IMR-90 (cell line): ENCODE results near the gene ERG. TPM values are rescaled to one million over a fixed set of nuclear protein-coding genes. Genes with fewer than 3 reads are reported as not detected.

Source experiments
- ATAC-seq: fragments of 200-7000 bp; cut with Tn5 transposase; 2 replicates; pipeline ENCODE4 v1.9.1; 2020; ENCODE audit warnings: low read depth, mild to moderate bottlenecking, moderate library complexity
- BruUV-seq: library from RNA; stranded (reverse); fragments of 400-500 nt; replicated peaks from 2 replicates; lab custom pipeline; 2021; lab: Mats Ljungman, UMichigan
- CTCF ChIA-PET: fragments of 300-600 bp; formaldehyde crosslinking; extraction: SDS; loops from one replicate; lab custom pipeline; 2021; ENCODE audit warnings: antibody characterized with exemption; lab: Yijun Ruan, JAX
- POLR2A ChIA-PET: fragments of 300-600 bp; sonication (Branson Sonifier 250); formaldehyde crosslinking; loops from one replicate; lab custom pipeline; 2022; ENCODE audit warnings: antibody characterized with exemption; ENCODE audit not compliant: unreplicated experiment; lab: Charles Lee
- DNase-seq: peaks from one replicate; pipeline ENCODE4 v3.0.0; 2013
- H2AFZ ChIP-seq: replicated peaks from 2 replicates; pipeline ENCODE3; 2013; ENCODE audit warnings: low read length, mild to moderate bottlenecking; ENCODE audit not compliant: poor library complexity
- H2AK5ac ChIP-seq: 2 replicates; pipeline ENCODE4 v1.6.1; 2013; ENCODE audit warnings: low read depth, low read length, inconsistent platforms
- H2AK9ac ChIP-seq: replicated peaks from 2 replicates; pipeline ENCODE3; 2013; ENCODE audit warnings: mild to moderate bottlenecking, low read depth, low read length, moderate library complexity; ENCODE audit not compliant: poor library complexity
- H2BK120ac ChIP-seq: 2 replicates; pipeline ENCODE4 v1.6.1; 2013; ENCODE audit warnings: low read depth, low read length, inconsistent platforms
- H2BK15ac ChIP-seq: 3 replicates; pipeline ENCODE4 v1.6.1; 2013; ENCODE audit warnings: low read depth, low read length, inconsistent platforms
- H2BK20ac ChIP-seq: 2 replicates; pipeline ENCODE4 v1.6.1; 2013; ENCODE audit warnings: low read depth, mild to moderate bottlenecking, inconsistent platforms, low read length, moderate library complexity
- H2BK5ac ChIP-seq: 2 replicates; pipeline ENCODE4 v1.6.1; 2013; ENCODE audit warnings: mild to moderate bottlenecking, low read depth, low read length, inconsistent platforms; ENCODE audit not compliant: poor library complexity, severe bottlenecking
- H3K14ac ChIP-seq: replicated peaks from 2 replicates; pipeline ENCODE4 v1.6.1; 2013; ENCODE audit warnings: low read depth, low read length, inconsistent platforms
- H3K18ac ChIP-seq: 2 replicates; pipeline ENCODE4 v1.6.1; 2013; ENCODE audit warnings: low read depth, low read length, control low read depth
- H3K23ac ChIP-seq: 2 replicates; pipeline ENCODE4 v1.6.1; 2013; ENCODE audit warnings: low read depth, low read length, inconsistent platforms
- H3K27ac ChIP-seq: 2 replicates; pipeline ENCODE4 v1.5.1; 2013; ENCODE audit warnings: mild to moderate bottlenecking, control low read depth, low read length; ENCODE audit not compliant: insufficient read depth
- H3K27me3 ChIP-seq: 2 replicates; pipeline ENCODE4 v1.6.1; 2013; ENCODE audit warnings: low read length; ENCODE audit not compliant: control insufficient read depth, insufficient read depth
- H3K36me3 ChIP-seq: 2 replicates; pipeline ENCODE4 v1.6.1; 2013; ENCODE audit warnings: low read length, mixed read lengths; ENCODE audit not compliant: control insufficient read depth, insufficient read depth
- H3K4ac ChIP-seq: 2 replicates; pipeline ENCODE4 v1.6.1; 2013; ENCODE audit warnings: low read depth, low read length, inconsistent platforms
- H3K4me1 ChIP-seq: 2 replicates; pipeline ENCODE4 v1.6.1; 2013; ENCODE audit warnings: low read length, mixed read lengths; ENCODE audit not compliant: control insufficient read depth, insufficient read depth
- H3K4me2 ChIP-seq: 2 replicates; pipeline ENCODE4 v1.6.1; 2013; ENCODE audit warnings: low read depth, mild to moderate bottlenecking, control low read depth, low read length, moderate library complexity
- H3K4me3 ChIP-seq: 2 replicates; pipeline ENCODE4 v1.5.1; 2013; ENCODE audit warnings: low read depth, mild to moderate bottlenecking, control low read depth, low read length, moderate library complexity; ENCODE audit not compliant: insufficient read depth
- H3K56ac ChIP-seq: 2 replicates; pipeline ENCODE4 v1.6.1; 2013; ENCODE audit warnings: low read length, inconsistent platforms; ENCODE audit not compliant: insufficient read depth; ENCODE audit errors: extremely low read depth
- H3K79me1 ChIP-seq, 2 experiments: 2 replicates each; pipeline ENCODE4 v1.6.1; 2013; ENCODE audit warnings: low read length in 2 of 2, inconsistent platforms in 1 of 2, low read depth in 1 of 2
- H3K9ac ChIP-seq: 2 replicates; pipeline ENCODE4 v1.6.1; 2013; ENCODE audit warnings: low read depth, low read length, control low read depth
- H3K9me1 ChIP-seq: 2 replicates; pipeline ENCODE4 v1.6.1; 2013; ENCODE audit warnings: low read length, inconsistent platforms; ENCODE audit not compliant: insufficient read depth
- H3K9me3 ChIP-seq: 2 replicates; pipeline ENCODE4 v1.6.1; 2013; ENCODE audit warnings: low read length; ENCODE audit not compliant: control insufficient read depth, insufficient read depth
- H4K20me1 ChIP-seq: 2 replicates; pipeline ENCODE4 v1.6.1; 2013; ENCODE audit warnings: low read length, inconsistent platforms; ENCODE audit not compliant: insufficient read depth
- H4K5ac ChIP-seq: 2 replicates; pipeline ENCODE4 v1.6.1; 2013; ENCODE audit warnings: mild to moderate bottlenecking, low read depth, low read length, control low read depth
- H4K8ac ChIP-seq, 2 experiments: 2 replicates each; pipeline ENCODE4 v1.6.1; 2013; ENCODE audit warnings: low read depth in 2 of 2, low read length in 2 of 2, control low read depth in 1 of 2, inconsistent platforms in 1 of 2
- H4K91ac ChIP-seq: 2 replicates; pipeline ENCODE4 v1.6.1; 2013; ENCODE audit warnings: low read depth, low read length, inconsistent platforms; ENCODE audit not compliant: insufficient read depth
- BHLHE40 ChIP-seq: fragments of 150-350 bp; IDR thresholded peaks from 2 replicates; pipeline ENCODE4 v1.6.1; 2016; ENCODE audit warnings: mild to moderate bottlenecking, low read depth, low read length
- CHD1 ChIP-seq: IDR thresholded peaks from 2 replicates; pipeline ENCODE4 v1.6.1; 2012; ENCODE audit warnings: low read depth, low read length, improper control_type of control experiment
- MAFK ChIP-seq: IDR thresholded peaks from 2 replicates; pipeline ENCODE4 v1.6.1; 2012; ENCODE audit warnings: low read depth, low read length, improper control_type of control experiment
- MXI1 ChIP-seq: IDR thresholded peaks from 2 replicates; pipeline ENCODE4 v1.6.1; 2012; ENCODE audit warnings: low read depth, mild to moderate bottlenecking, low read length, moderate library complexity, borderline replicate concordance
- WGBS, 2 experiments: methylation state at CpG; one replicate each; pipeline versions ENCODE4 v1.1.5 to v1.1.7; 2013; ENCODE audit warnings: missing lambda C conversion rate in 2 of 2; ENCODE audit not compliant: insufficient read length in 1 of 2; ENCODE audit errors: extremely low coverage in 2 of 2; 5-methylcytosine and 5-hydroxymethylcytosine counted together
- dilution Hi-C: fragments of 300-500 bp; cut with HindIII; formaldehyde crosslinking; loops from one replicate; pipeline ENCODE4 v1.14.3; 2018; ENCODE audit warnings: low sequenced_read_pairs; ENCODE audit not compliant: unreplicated experiment
- in situ Hi-C: fragments of 300-500 bp; cut with MboI; formaldehyde crosslinking; loops from 3 replicates; pipeline ENCODE4 v1.14.3; 2019; ENCODE audit warnings: low sequenced_read_pairs, inconsistent platforms, mixed read lengths
- intact Hi-C: fragments of 100-400 bp; cut with micrococcal nuclease; formaldehyde crosslinking; loops from 2 replicates; pipeline ENCODE4 v1.10.0; 2022
- polyA plus RNA-seq, 3 experiments: library from polyadenylated mRNA; depleted of rRNA; stranded (reverse); fragments of >200 nt; gene quantifications; 2 replicates each; pipeline ENCODE4 v1.2.3, GENCODE V29; 2012; ENCODE audit warnings: low replicate concordance in 1 of 3
- total RNA-seq: library from RNA; depleted of rRNA; stranded (reverse); fragments of >200 nt; gene quantifications from 2 replicates; pipeline ENCODE4 v1.2.3, GENCODE V29; 2012

ERG gene
- total and polyA plus RNA-seq, 2 of the 4 experiments (the other 2 are of a cell fraction), result not detected

DNA sequence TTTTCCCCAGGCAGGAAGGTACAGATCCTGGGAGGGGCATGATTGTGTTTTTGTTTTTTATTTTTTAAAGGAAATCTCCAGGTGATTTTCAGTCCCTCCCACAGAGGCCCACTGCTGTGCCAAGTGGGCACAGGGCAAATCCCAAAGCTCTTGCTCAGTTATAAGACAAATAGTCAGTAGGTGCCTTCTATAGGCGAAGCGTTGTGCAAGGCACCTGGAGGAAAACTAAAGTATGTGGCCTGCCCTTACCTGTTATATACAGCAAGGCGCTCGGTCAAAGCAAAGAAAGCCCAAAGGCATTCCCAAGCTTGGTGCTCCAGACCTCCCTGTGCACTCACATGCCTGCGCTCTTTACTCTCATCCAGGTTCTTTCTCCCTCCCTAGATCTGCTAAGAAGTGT, 160.5 kb downstream of the ERG start:
- Histone ChIP-seq H3K9me1 (no peaks in the 10 kb centered on the region), H4K8ac (no peak overlapping the region), H3K4me1 (no peaks in the 10 kb centered on the region), H4K20me1 (no peaks in the 10 kb centered on the region), H3K27ac (no peak overlapping the region), H3K79me1 (no peaks in the 10 kb centered on the region), H3K4ac (no peak overlapping the region), H4K5ac (no peak overlapping the region), H2BK120ac (no peak overlapping the region), H4K91ac (no peak overlapping the region), H3K9ac (no peak overlapping the region), H2BK20ac (no peak overlapping the region), H3K4me3 (no peak overlapping the region), H2BK15ac (no peak overlapping the region), H3K36me3 (no peaks in the 10 kb centered on the region), H3K27me3 (no peaks in the 10 kb centered on the region), H3K4me2 (no peak overlapping the region), H3K56ac (no peak overlapping the region), H2BK5ac (no peak overlapping the region), H2AK9ac (no peak overlapping the region), H2AK5ac (no peak overlapping the region), H2AFZ (no peak overlapping the region), H3K14ac (no peak overlapping the region), H3K18ac (no peak overlapping the region), H3K9me3 (no peaks in the 10 kb centered on the region), H3K23ac (no peak overlapping the region)
- intact Hi-C loops, result no loop called here
- TF ChIP-seq MAFK (no peak), BHLHE40 (no peak), MXI1 (no peak), CHD1 (no peak)
- dilution Hi-C loops, result no loop called here
- CTCF ChIA-PET, result interaction anchor here (0.7 to 1.0 kb wide), 2 partner anchors 12 to 119 kb away, joined by 3 read pairs; no protein-coding TSS in a partner anchor
- ATAC-seq, result no peak
- no CpG with 5 or more reads among the region's 5 CpGs for WGBS, 2 experiments
- no peak for DNase-seq
- no TSS peak for BruUV-seq
- in situ Hi-C loops, result no loop called here
- POLR2A ChIA-PET, result no interaction called here
